OCI-LY1 (cell line): Measurements from ENCODE around the gene IRF1.

Source experiments
- H2AFZ ChIP-seq: fragments of 200-600 bp; sonication (generic), shearing (Covaris generic); 2 replicates; pipeline ENCODE4 v1.6.0; 2014; ENCODE audit warnings: antibody characterized with exemption, mild to moderate bottlenecking, low read length
- H3F3A ChIP-seq: fragments of 200-600 bp; sonication (generic), shearing (Covaris generic); 2 replicates; pipeline ENCODE4 v1.6.0; 2014; ENCODE audit warnings: mild to moderate bottlenecking, antibody characterized with exemption, low read length, moderate library complexity; ENCODE audit not compliant: insufficient read depth
- H3K27ac ChIP-seq: fragments of 200-600 bp; sonication (generic); 2 replicates; pipeline ENCODE4 v1.5.1; 2014; ENCODE audit warnings: low read length, mixed run types, mild to moderate bottlenecking, low read depth; ENCODE audit not compliant: poor library complexity, severe bottlenecking
- H3K27me3 ChIP-seq: fragments of 200-600 bp; sonication (generic); 2 replicates; pipeline ENCODE4 v1.6.0; 2014; ENCODE audit warnings: antibody characterized with exemption, mild to moderate bottlenecking, low read length, moderate library complexity; ENCODE audit not compliant: insufficient read depth
- H3K36me3 ChIP-seq: fragments of 200-600 bp; sonication (generic); 2 replicates; pipeline ENCODE4 v1.6.1; 2014; ENCODE audit warnings: mild to moderate bottlenecking, antibody characterized with exemption, low read length, moderate library complexity, mixed read lengths; ENCODE audit not compliant: insufficient read depth
- H3K4me1 ChIP-seq: fragments of 200-600 bp; sonication (generic); 2 replicates; pipeline ENCODE4 v1.5.1; 2014; ENCODE audit warnings: mild to moderate bottlenecking, low read length, moderate library complexity; ENCODE audit not compliant: insufficient read depth, severe bottlenecking
- H3K4me2 ChIP-seq: fragments of 200-600 bp; sonication (generic), shearing (Covaris generic); 2 replicates; pipeline ENCODE4 v1.6.1; 2014; ENCODE audit warnings: low read length
- H3K4me3 ChIP-seq: fragments of 200-600 bp; sonication (generic); 2 replicates; pipeline ENCODE4 v1.5.1; 2014; ENCODE audit warnings: low read length, low read depth, mild to moderate bottlenecking, mixed read lengths; ENCODE audit not compliant: poor library complexity, severe bottlenecking
- H3K79me2 ChIP-seq: fragments of 200-600 bp; shearing (Covaris generic); 2 replicates; pipeline ENCODE4 v1.6.1; 2016; ENCODE audit warnings: mixed run types, low read length, mixed read lengths; ENCODE audit not compliant: insufficient read depth
- H3K9ac ChIP-seq: fragments of 200-600 bp; sonication (generic), shearing (Covaris generic); 2 replicates; pipeline ENCODE4 v1.6.1; 2014; ENCODE audit warnings: mild to moderate bottlenecking, low read length, mixed read lengths
- H3K9me2 ChIP-seq: fragments of 200-600 bp; sonication (generic), shearing (Covaris generic); 2 replicates; pipeline ENCODE4 v1.6.1; 2014; ENCODE audit warnings: low read depth, mild to moderate bottlenecking, low read length, mixed read lengths
- H3K9me3 ChIP-seq: fragments of 200-600 bp; shearing (Covaris generic); 2 replicates; pipeline ENCODE4 v1.6.1; 2014; ENCODE audit warnings: low read length, mixed read lengths
- H4K20me1 ChIP-seq: fragments of 200-600 bp; sonication (generic), shearing (Covaris generic); 2 replicates; pipeline ENCODE4 v1.6.0; 2016; ENCODE audit warnings: mild to moderate bottlenecking, low read length; ENCODE audit not compliant: insufficient read depth
- CTCF ChIP-seq: fragments of 200-600 bp; sonication (generic), shearing (Covaris generic); IDR thresholded peaks from 2 replicates; pipeline ENCODE4 v1.5.1; 2017; ENCODE audit warnings: mild to moderate bottlenecking, antibody characterized with exemption, low read length, moderate library complexity, mixed read lengths
- EZH2 ChIP-seq: fragments of 200-600 bp; sonication (generic), shearing (Covaris generic); IDR thresholded peaks from 2 replicates; pipeline ENCODE4 v1.8.0; 2017; ENCODE audit warnings: borderline replicate concordance, mixed run types, mild to moderate bottlenecking, antibody characterized with exemption, low read length, moderate library complexity, mixed read lengths

The IRF1 gene

DNA sequence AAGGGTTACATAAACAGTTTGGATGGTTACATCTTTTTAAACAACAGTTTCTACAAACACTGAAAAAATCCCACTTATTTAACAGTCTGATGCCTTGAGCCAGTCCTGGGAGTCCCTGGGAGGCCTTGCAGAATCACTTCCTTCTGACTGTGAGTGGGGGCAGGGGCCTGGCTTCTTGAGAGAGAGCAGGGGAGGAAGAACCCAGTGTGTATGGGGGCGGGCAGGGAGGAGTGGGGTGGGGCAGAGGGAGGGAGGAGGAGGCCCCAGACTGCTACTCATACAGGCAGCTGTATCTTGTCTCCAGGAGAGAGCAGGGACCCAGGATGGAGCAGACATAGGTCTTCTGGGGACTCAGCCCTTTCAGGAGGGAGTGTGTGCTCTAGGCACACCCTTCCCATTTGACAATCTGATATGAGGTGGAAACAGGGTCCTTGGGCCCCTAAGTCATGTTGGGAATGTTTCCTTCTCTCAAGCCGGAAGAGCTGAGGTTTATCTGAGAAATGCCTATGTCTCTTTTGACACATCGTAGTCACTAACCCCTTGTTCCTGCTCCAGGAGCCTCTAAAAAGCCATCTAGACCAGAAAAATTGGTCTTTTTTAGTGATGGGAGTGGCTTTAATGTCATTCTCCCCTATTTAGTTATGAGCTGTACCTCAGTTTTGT lies 52.8 kb downstream of the IRF1 start:
- no peak overlapping the region for H3K27ac ChIP-seq
- no peaks in the 10 kb centered on the region for H3K9me2 ChIP-seq
- H3K27me3 ChIP-seq = no peaks in the 10 kb centered on the region
- no peak overlapping the region for H2AFZ ChIP-seq
- H3F3A ChIP-seq = no peaks in the 10 kb centered on the region
- TF ChIP-seq EZH2 (no peak), CTCF (no peak)
- H3K4me1 ChIP-seq = peaks cover 8% of the 10 kb centered on the region
- H3K4me3 ChIP-seq = no peak overlapping the region
- no peaks in the 10 kb centered on the region for H3K36me3 ChIP-seq
- H3K79me2 ChIP-seq = no peaks in the 10 kb centered on the region
- no peak overlapping the region for H3K9ac ChIP-seq
- H4K20me1 ChIP-seq = no peaks in the 10 kb centered on the region
- no peaks in the 10 kb centered on the region for H3K9me3 ChIP-seq
- no peak overlapping the region for H3K4me2 ChIP-seq

DNA sequence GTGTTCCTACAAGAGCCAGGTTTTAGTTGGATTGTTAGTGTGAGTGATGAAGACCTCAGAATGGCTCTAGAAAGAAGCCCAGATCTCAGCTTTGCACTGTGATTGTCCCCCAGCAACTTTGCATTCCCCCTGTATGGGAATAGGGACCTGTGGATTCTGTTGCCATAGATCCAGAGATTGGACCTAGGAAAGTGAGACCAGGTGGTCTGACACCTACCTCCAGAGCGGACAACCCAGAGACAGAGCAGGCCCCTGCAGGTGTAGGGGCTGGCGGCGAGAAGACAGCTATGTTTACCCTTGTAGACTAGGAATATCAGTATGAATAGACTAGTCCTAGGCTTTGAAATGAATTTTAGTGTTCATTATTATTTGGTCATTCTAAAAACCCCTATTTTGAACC lies 53.6 kb downstream of the IRF1 start:
- Histone ChIP-seq H3K27ac (no peak overlapping the region), H3K4me2 (no peak overlapping the region), H3K36me3 (no peaks in the 10 kb centered on the region)

GRCh38 chr5:132435886-132436285 lies 54.7 kb downstream of the IRF1 start:
- no peak overlapping the region for H3K9ac ChIP-seq
- H3K4me3 ChIP-seq = no peak overlapping the region
- H3K79me2 ChIP-seq = no peaks in the 10 kb centered on the region
- no peaks in the 10 kb centered on the region for H4K20me1 ChIP-seq
- TF ChIP-seq EZH2 = no peak
- TF ChIP-seq CTCF = no peak
- no peaks in the 10 kb centered on the region for H3K9me3 ChIP-seq
- no peak overlapping the region for H3K4me2 ChIP-seq
- no peaks in the 10 kb centered on the region for H3F3A ChIP-seq
- H3K4me1 ChIP-seq = peaks cover 8% of the 10 kb centered on the region
- no peaks in the 10 kb centered on the region for H3K36me3 ChIP-seq
- H3K27ac ChIP-seq = no peak overlapping the region
- H2AFZ ChIP-seq = no peak overlapping the region
- no peaks in the 10 kb centered on the region for H3K9me2 ChIP-seq
- H3K27me3 ChIP-seq = no peaks in the 10 kb centered on the region

More for the DNA sequence above, 53.6 kb downstream of the IRF1 start:
- peaks cover 8% of the 10 kb centered on the region for H3K4me1 ChIP-seq
- H4K20me1 ChIP-seq = no peaks in the 10 kb centered on the region
- no peaks in the 10 kb centered on the region for H3K9me3 ChIP-seq
- H3K9ac ChIP-seq = no peak overlapping the region
- H3K79me2 ChIP-seq = no peaks in the 10 kb centered on the region
- H2AFZ ChIP-seq = no peak overlapping the region
- no peaks in the 10 kb centered on the region for H3K9me2 ChIP-seq
- no peaks in the 10 kb centered on the region for H3F3A ChIP-seq
- no peaks in the 10 kb centered on the region for H3K27me3 ChIP-seq
- no peak overlapping the region for H3K4me3 ChIP-seq
- TF ChIP-seq EZH2 = no peak
- TF ChIP-seq CTCF = no peak
